CD4-positive, alpha-beta T cell treated with Interleukin-4 for 4 hours (primary cell): ENCODE results near the gene ANKRD22.

ENCODE experiments used
- DNase-seq: peaks from one replicate; pipeline ENCODE4 v3.0.0-alpha.2; 2020

Gene ANKRD22

DNA sequence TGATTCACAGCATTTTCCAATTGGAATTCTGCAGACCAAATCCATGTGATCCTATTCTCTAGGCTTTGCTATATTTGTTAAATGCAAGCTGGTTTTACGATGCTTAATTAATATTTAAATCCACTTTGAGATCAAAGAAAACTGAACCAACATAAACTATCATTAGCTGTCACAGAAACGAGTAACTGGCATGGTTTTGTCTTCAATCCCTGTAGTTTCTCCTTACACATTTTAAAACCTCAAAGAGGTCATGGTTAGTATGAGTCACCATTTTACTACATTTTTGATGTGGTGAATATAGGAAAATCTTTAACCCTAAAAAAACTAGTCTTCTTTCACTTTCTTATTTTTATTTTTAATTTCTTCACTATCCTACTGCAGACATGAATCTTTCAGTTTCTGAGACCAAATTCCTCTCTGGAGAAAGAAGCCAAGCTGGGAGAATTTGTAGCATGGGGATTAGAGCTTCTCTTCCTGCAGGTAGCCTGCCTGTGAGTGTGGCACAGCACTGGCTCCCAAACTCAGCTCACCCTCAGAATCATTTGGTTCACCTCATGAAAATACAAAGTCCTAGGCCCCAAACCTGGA lies 57.8 kb downstream of the ANKRD22 start:
- DNase-seq = peak; percentile 45

DNA sequence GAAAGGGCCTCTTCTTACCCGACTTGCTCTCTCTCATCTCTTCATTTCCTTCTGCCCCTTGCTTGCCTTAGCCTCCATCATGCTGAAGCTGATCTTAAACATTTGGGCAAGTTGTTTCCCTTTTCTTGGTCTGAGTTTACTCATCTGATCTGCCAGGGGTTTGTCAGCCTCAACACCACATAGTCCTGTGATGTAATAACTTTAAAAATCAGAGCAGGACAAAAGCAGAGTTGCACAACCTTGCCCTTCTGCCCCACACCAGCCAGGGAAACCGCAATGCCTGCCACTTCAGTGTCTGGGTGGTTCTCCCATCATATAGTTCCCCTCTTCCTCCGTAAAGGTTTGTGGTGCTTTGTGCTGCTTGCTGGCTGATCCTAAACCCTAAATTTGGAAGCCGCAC lies 59.0 kb downstream of the ANKRD22 start:
- DNase-seq = peak; percentile 18

DNA sequence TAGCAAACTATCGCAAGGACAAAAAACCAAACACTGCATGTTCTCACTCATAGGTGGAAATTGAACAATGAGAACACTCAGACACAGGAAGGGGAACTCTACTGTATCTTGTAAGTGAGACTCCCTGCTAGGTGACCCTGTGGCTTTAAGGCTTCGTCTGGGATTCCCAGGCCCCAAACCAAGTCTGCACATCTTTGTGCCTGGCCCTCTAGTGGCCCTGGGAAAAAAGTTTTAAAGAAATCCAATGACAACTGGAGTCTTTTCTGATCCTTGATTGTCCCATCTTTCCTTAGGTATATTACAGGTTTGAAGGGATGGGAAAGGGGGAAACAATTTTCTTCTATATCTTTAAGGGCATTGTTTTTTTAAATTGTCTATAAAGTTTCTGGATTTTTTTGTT lies 59.7 kb downstream of the ANKRD22 start:
- DNase-seq = peak; percentile 5

DNA sequence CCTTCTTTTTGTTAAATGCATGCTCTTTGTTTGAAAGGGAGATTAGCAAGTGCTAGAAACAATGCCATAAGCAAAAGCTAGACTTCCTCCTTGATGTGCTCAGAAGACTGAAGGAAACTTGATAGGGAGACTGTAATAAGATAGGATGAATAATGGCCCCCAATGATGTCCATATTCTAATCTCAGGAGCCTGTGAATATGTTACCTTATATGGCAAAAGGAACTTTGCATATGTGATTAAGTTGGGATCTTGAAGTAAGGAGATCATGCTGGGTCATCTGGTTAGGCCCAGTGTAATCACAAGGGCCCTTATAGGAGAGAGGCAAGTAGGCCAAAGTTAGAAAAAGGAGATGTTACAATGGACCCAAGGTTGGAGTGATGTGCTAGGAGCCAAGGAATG lies 62.7 kb downstream of the ANKRD22 start:
- DNase-seq = no peak

DNA sequence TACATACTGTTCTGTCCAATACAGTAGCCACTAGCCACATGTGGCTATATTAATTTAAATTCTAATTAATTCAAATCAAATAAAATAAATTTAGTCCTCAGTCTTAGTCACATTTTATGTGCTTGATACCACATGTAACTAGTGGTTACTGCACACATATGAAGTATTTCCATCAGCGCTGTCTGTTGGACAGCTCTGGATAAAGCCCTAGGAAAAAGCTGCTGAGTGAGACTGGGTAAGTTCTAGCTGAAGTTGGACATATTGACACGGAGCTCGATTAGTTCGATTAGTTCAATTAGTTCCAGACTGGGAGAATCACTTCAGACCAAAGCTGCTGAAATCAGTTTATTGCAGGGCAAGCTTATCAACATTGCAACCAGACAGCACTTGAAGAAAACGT lies 64.2 kb downstream of the ANKRD22 start:
- DNase-seq = no peak

DNA sequence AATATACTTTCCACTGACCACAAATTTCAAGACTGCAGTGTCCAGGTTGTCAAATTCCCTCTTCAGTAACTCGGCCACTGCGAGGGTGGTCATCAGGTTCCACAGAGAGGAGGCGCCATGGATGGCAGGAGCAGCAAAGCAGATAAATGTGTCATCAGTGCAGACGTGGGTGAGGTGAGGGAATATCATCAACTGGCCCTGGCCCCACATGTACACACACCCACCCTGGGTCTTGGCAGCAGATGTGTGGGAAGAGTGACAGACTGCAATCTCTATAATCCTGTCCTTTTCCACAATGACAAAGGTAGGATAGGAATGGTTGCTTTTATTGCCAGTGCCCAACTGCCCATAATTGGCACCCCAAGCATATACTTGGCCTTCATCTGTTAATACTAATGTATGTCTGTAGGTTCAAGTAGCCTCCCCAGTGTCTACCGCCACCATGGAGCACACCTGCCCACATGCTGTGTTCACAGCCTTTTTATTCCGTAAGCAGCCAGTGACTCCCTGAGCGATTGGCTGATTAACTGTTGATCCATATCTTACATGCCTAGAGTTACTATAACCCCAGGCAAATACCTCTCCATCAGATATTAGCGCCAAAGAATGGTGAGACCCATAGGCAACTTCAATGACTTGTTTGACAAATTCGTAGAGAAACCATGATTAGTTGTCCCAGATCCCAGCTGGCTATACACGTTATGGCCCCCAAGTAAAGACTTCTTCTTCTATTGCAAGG lies 65.4 kb downstream of the ANKRD22 start:
- DNase-seq = no peak

DNA sequence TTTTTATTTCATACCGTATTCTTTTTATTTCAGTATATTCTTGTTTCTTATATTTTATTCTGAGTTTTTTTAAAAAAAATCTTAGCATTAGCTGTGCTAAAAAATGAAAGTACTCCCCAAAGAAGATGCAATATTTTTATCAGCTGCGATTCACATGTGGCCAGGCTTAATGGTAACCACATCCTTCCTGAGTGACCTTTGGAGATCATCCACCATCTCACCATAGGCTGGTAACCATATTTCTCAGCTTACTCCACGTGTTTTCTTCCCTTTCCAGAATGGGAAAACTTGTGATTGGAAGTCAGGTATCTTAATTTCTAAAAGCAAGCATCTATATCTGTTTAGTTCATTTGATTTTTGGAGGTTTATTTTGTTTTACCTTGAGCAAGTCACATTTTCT lies 67.9 kb downstream of the ANKRD22 start:
- DNase-seq = no peak

DNA sequence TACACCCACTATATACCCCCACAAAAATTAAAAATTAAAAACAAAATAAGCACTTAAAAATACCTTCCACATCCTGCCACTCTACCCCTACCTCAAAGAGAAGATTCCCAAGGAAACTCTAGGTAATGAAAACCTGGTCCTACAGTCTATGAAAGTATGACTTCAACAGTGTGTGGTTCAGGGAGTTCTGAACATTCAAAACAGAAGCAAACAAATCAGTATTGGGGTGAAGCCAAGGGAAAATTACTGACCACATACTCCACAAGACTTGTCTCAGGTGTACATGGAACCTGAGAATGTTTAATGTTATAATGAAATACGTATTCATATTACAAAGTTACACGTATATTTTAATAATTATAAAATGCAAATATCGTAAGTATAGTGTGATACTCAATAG lies 69.4 kb downstream of the ANKRD22 start:
- no peak for DNase-seq

DNA sequence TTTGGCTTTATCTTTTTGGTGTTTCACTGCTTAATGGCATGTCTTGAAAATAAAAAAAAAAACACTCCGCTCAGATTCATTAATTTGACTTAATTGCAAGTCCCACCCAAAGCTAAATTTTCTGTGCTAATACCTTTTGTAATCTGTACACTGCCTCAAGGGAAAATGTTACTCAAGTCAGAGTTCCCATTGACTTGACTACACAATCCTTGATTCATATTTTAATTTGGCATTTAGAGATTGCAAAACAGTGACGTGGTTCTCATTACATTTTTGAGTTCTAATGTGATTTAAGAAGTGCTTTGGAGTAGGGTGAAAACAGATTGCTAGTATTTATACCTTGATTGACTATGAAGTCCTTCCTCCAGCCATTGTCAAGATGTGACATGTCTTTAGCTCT lies 70.4 kb downstream of the ANKRD22 start:
- no peak for DNase-seq
